Muscle layer of colon (tissue), 2 donors: ENCODE measurements around the gene MAVS.
"Not testable (repeated sequence)": the region's sequence is repeated elsewhere in the genome, so short reads cannot be mapped to it uniquely, and the experiment has no call there.

ENCODE experiments used
- H3K27ac ChIP-seq: one replicate; pipeline ENCODE4 v1.7.0; 2013; ENCODE audit warnings: low read depth, mild to moderate bottlenecking, low read length, moderate library complexity
- H3K27me3 ChIP-seq, 2 donors: one replicate each; pipeline ENCODE4 v1.7.0; 2013; ENCODE audit warnings: low read length in 2 of 2, mild to moderate bottlenecking in 2 of 2; ENCODE audit not compliant: insufficient read depth in 2 of 2, control insufficient read depth in 1 of 2
- H3K36me3 ChIP-seq: one replicate; pipeline ENCODE4 v1.7.0; 2013; ENCODE audit warnings: mild to moderate bottlenecking, low read length; ENCODE audit not compliant: insufficient read depth
- H3K4me1 ChIP-seq: one replicate; pipeline ENCODE4 v1.7.0; 2013; ENCODE audit warnings: mild to moderate bottlenecking, low read length; ENCODE audit not compliant: insufficient read depth
- H3K4me3 ChIP-seq, 2 donors: one replicate each; pipeline ENCODE4 v1.7.0; 2013; ENCODE audit warnings: low read length in 2 of 2, low read depth in 1 of 2, mild to moderate bottlenecking in 1 of 2, moderate library complexity in 1 of 2
- H3K9ac ChIP-seq: one replicate; pipeline ENCODE4 v1.7.0; 2013; ENCODE audit warnings: low read length
- H3K9me3 ChIP-seq: one replicate; pipeline ENCODE4 v1.7.0; 2013; ENCODE audit warnings: mild to moderate bottlenecking, low read length
- donor health status: abdominal sarcoma.
- donor health status: Adenocarcinoma of cecum.

The MAVS gene

GRCh38 chr20:3836132-3836531 is 10.5 kb upstream of the MAVS start:
- Histone ChIP-seq H3K4me1 (no peaks in the 10 kb centered on the region), H3K27me3 (no peaks in the 10 kb centered on the region), H3K36me3 (no peaks in the 10 kb centered on the region), H3K9me3 (no peaks in the 10 kb centered on the region), H3K4me3 (no peak overlapping the region), H3K9ac (no peak overlapping the region), H3K27ac (no peak overlapping the region)

- Histone ChIP-seq H3K9me3 (no peaks in the 10 kb centered on the region), H3K9ac (no peak overlapping the region), H3K4me1 (no peaks in the 10 kb centered on the region), H3K36me3 (no peaks in the 10 kb centered on the region), H3K27me3 (no peaks in the 10 kb centered on the region), H3K27ac (no peak overlapping the region), H3K4me3 (no peak overlapping the region)
These were observed 7.3 kb upstream of the MAVS start for GRCh38 chr20:3839328-3839727.

GRCh38 chr20:3840201-3840600 is 6.4 kb upstream of the MAVS start:
- not testable (repeated sequence) for H3K9ac ChIP-seq, H3K27ac ChIP-seq, H3K9me3 ChIP-seq, H3K36me3 ChIP-seq, H3K4me3 ChIP-seq, H3K27me3 ChIP-seq, H3K4me1 ChIP-seq

GRCh38 chr20:3842348-3842930 is 4.2 kb upstream of the MAVS start:
- Histone ChIP-seq H3K36me3 (no peaks in the 10 kb centered on the region), H3K4me3 (no peak overlapping the region), H3K27me3 (no peaks in the 10 kb centered on the region), H3K4me1 (peaks cover 9% of the 10 kb centered on the region), H3K9ac (no peak overlapping the region), H3K9me3 (no peaks in the 10 kb centered on the region), H3K27ac (no peak overlapping the region)

GRCh38 chr20:3843490-3843889 is 3.1 kb upstream of the MAVS start:
- H3K36me3 ChIP-seq = no peaks in the 10 kb centered on the region
- no peak overlapping the region for H3K27ac ChIP-seq
- H3K4me1 ChIP-seq = peaks cover 19% of the 10 kb centered on the region
- H3K9ac ChIP-seq = no peak overlapping the region
- no peak overlapping the region for H3K4me3 ChIP-seq
- no peaks in the 10 kb centered on the region for H3K27me3 ChIP-seq
- H3K9me3 ChIP-seq = no peaks in the 10 kb centered on the region

- not testable (repeated sequence) for H3K36me3 ChIP-seq, H3K9ac ChIP-seq, H3K27me3 ChIP-seq, H3K27ac ChIP-seq, H3K9me3 ChIP-seq, H3K4me3 ChIP-seq
- H3K4me1 ChIP-seq = peaks cover 21% of the 10 kb centered on the region
These were observed 2.5 kb upstream of the MAVS start for GRCh38 chr20:3843990-3844619.

- no peaks in the 10 kb centered on the region for H3K9me3 ChIP-seq
- peak overlapping the region; percentile 82 to 90 for H3K4me3 ChIP-seq
- H3K27me3 ChIP-seq = no peaks in the 10 kb centered on the region
- H3K9ac ChIP-seq = peak overlapping the region; percentile 91
- peak overlapping the region; percentile 92 for H3K27ac ChIP-seq
- no peaks in the 10 kb centered on the region for H3K36me3 ChIP-seq
- peaks cover 21% of the 10 kb centered on the region for H3K4me1 ChIP-seq
These were observed 275 bp upstream of the MAVS start for GRCh38 chr20:3846378-3846739.

GRCh38 chr20:3847429-3847940 is 851 bp downstream of the MAVS start:
- no peaks in the 10 kb centered on the region for H3K36me3 ChIP-seq
- no peaks in the 10 kb centered on the region for H3K9me3 ChIP-seq
- peaks cover 21% of the 10 kb centered on the region for H3K4me1 ChIP-seq
- H3K27me3 ChIP-seq = no peaks in the 10 kb centered on the region
- H3K9ac ChIP-seq = peak overlapping the region; percentile 45
- peak overlapping the region; percentile 92 for H3K27ac ChIP-seq
- H3K4me3 ChIP-seq = peak overlapping the region; percentile 82 to 90

GRCh38 chr20:3848565-3848964 is 1.9 kb downstream of the MAVS start:
- Histone ChIP-seq H3K4me1 (peaks cover 21% of the 10 kb centered on the region), H3K27ac (no peak overlapping the region), H3K4me3 (no peak overlapping the region), H3K27me3 (no peaks in the 10 kb centered on the region), H3K9me3 (no peaks in the 10 kb centered on the region), H3K36me3 (no peaks in the 10 kb centered on the region), H3K9ac (no peak overlapping the region)

- Histone ChIP-seq H3K4me1 (peaks cover 4% of the 10 kb centered on the region), H3K4me3 (no peak overlapping the region), H3K36me3 (peaks cover 32% of the 10 kb centered on the region), H3K27me3 (no peaks in the 10 kb centered on the region), H3K27ac (no peak overlapping the region), H3K9me3 (no peaks in the 10 kb centered on the region), H3K9ac (no peak overlapping the region)
These were observed 7.8 kb downstream of the MAVS start for GRCh38 chr20:3854462-3854871.

- H3K27me3 ChIP-seq = no peaks in the 10 kb centered on the region
- H3K9ac ChIP-seq = no peak overlapping the region
- no peak overlapping the region for H3K4me3 ChIP-seq
- no peaks in the 10 kb centered on the region for H3K9me3 ChIP-seq
- peaks cover 4% of the 10 kb centered on the region for H3K4me1 ChIP-seq
- no peak overlapping the region for H3K27ac ChIP-seq
- H3K36me3 ChIP-seq = peaks cover 51% of the 10 kb centered on the region
These were observed 10.8 kb downstream of the MAVS start for GRCh38 chr20:3857405-3857804.

GRCh38 chr20:3858689-3859088 is 12.1 kb downstream of the MAVS start:
- H3K27ac ChIP-seq = no peak overlapping the region
- H3K36me3 ChIP-seq = peaks cover 64% of the 10 kb centered on the region
- no peak overlapping the region for H3K9ac ChIP-seq
- no peaks in the 10 kb centered on the region for H3K9me3 ChIP-seq
- no peak overlapping the region for H3K4me3 ChIP-seq
- no peaks in the 10 kb centered on the region for H3K27me3 ChIP-seq
- H3K4me1 ChIP-seq = peaks cover 4% of the 10 kb centered on the region
